HepG2 (cell line): ENCODE results near the gene DUS2. TPM values are rescaled to one million over a fixed set of nuclear protein-coding genes. Genes with fewer than 3 reads are reported as not detected.

ENCODE experiments used
- ARID2 ChIP-seq: sonication (generic); formaldehyde crosslinking; IDR thresholded peaks from 2 replicates; pipeline ENCODE4 v1.8.1; 2022; ENCODE audit warnings: mild to moderate bottlenecking, missing genetic modification reagents, borderline replicate concordance
- CENPT ChIP-seq: sonication (generic); formaldehyde crosslinking; IDR thresholded peaks from 2 replicates; pipeline ENCODE4 v1.8.0; 2022; ENCODE audit warnings: low read depth, mild to moderate bottlenecking, moderate library complexity, missing genetic modification reagents
- FOXA3 ChIP-seq: IDR thresholded peaks from 2 replicates; pipeline ENCODE4 v1.6.1; 2016; ENCODE audit warnings: missing genetic modification reagents, missing compliant biosample characterization
- GABPA ChIP-seq, 2 experiments: IDR thresholded peaks; 2 replicates each; pipeline ENCODE4 v1.6.1; 2011 to 2016; ENCODE audit warnings: low read depth in 2 of 2, low read length in 1 of 2, missing biosample characterization in 1 of 2, missing genetic modification characterization in 1 of 2
- HMG20A ChIP-seq: IDR thresholded peaks from 2 replicates; pipeline ENCODE4 v1.6.1; 2016; ENCODE audit warnings: borderline replicate concordance
- NKX3-1 ChIP-seq: sonication (generic); formaldehyde crosslinking; IDR thresholded peaks from 2 replicates; pipeline ENCODE4 v1.5.0; 2020; ENCODE audit warnings: missing genetic modification reagents
- RFXAP ChIP-seq: sonication (generic); formaldehyde crosslinking; IDR thresholded peaks from 2 replicates; pipeline ENCODE4 v1.4.0; 2020; ENCODE audit warnings: missing genetic modification reagents, borderline replicate concordance
- SKI ChIP-seq: fragments of 450-650 bp; IDR thresholded peaks from one replicate; pipeline ENCODE4 v1.6.1; 2018; ENCODE audit warnings: mild to moderate bottlenecking; ENCODE audit not compliant: partially characterized antibody
- THAP8 ChIP-seq: sonication (generic); formaldehyde crosslinking; IDR thresholded peaks from 2 replicates; pipeline ENCODE4 v1.5.1; 2020; ENCODE audit warnings: missing genetic modification reagents, mild to moderate bottlenecking, borderline replicate concordance
- TMF1 ChIP-seq: sonication (generic); formaldehyde crosslinking; IDR thresholded peaks from 2 replicates; pipeline ENCODE4 v1.8.1; 2022; ENCODE audit warnings: low read depth, missing genetic modification reagents
- ZBTB43 ChIP-seq: sonication (generic); formaldehyde crosslinking; conservative IDR thresholded peaks from 2 replicates; pipeline ENCODE4 v1.4.0; 2020; ENCODE audit warnings: missing genetic modification reagents
- ZFP36 ChIP-seq: fragments of 150-350 bp; IDR thresholded peaks from 2 replicates; pipeline ENCODE4 v1.6.1; 2018; ENCODE audit warnings: borderline replicate concordance, low read length, low read depth; ENCODE audit not compliant: partially characterized antibody
- ZNF383 ChIP-seq: sonication (generic); formaldehyde crosslinking; IDR thresholded peaks from 2 replicates; pipeline ENCODE4 v1.4.0; 2020; ENCODE audit warnings: missing genetic modification reagents, mild to moderate bottlenecking, borderline replicate concordance
- polyA plus RNA-seq, 8 experiments: library from polyadenylated mRNA; depleted of rRNA in 3 of 8; stranded (reverse) in 7 of 8; unstranded in 1 of 8; fragments of >200 nt; fragmentation: Illumina TruSeq in 4 of 8; extraction: Trizol in 4 of 8; gene quantifications; 2 replicates each; pipeline versions ENCODE4 v1.2.1 to v1.2.3, GENCODE V29; 2011 to 2016; ENCODE audit warnings: low read depth in 4 of 8, missing spikeins in 1 of 8, mixed read lengths in 1 of 8; ENCODE audit not compliant: insufficient read depth in 1 of 8
- total RNA-seq, 5 experiments: library from RNA; depleted of rRNA; stranded (reverse); fragments of >200 nt; fragmentation: Illumina TruSeq; extraction: Trizol; gene quantifications; 2 replicates each; pipeline ENCODE4 v1.2.3, GENCODE V29; 2016; ENCODE audit warnings: low read depth in 1 of 5
- TF ChIP-seq, protein P1 (sequence below): sonication (generic); formaldehyde crosslinking; IDR thresholded peaks from 2 replicates; pipeline ENCODE4 v1.4.0; 2020; ENCODE audit warnings: mild to moderate bottlenecking, missing genetic modification reagents, borderline replicate concordance
- TF ChIP-seq, protein P2 (sequence below): sonication (generic); formaldehyde crosslinking; IDR thresholded peaks from 2 replicates; pipeline ENCODE4 v1.4.0; 2020; ENCODE audit warnings: missing genetic modification reagents
- TF ChIP-seq, protein P3 (sequence below): sonication (generic); formaldehyde crosslinking; IDR thresholded peaks from 2 replicates; pipeline ENCODE4 v1.4.0; 2020; ENCODE audit warnings: missing genetic modification reagents
- TF ChIP-seq, protein P4 (sequence below): sonication (generic); formaldehyde crosslinking; IDR thresholded peaks from 2 replicates; pipeline ENCODE4 v1.4.0; 2020; ENCODE audit warnings: mild to moderate bottlenecking, missing genetic modification reagents
- TF ChIP-seq, protein P5 (sequence below): IDR thresholded peaks from 2 replicates; pipeline ENCODE4 v1.6.1; 2016

The DUS2 gene
- total and polyA plus RNA-seq, 2 of the 13 experiments (the other 11 are each of a cell fraction or from before 2014, with no cell fraction given): 17.8 to 25.1 TPM

GRCh38 chr16:68084504-68085258, 61.6 kb downstream of the DUS2 start (continued):
- TF ChIP-seq, protein P1, sequence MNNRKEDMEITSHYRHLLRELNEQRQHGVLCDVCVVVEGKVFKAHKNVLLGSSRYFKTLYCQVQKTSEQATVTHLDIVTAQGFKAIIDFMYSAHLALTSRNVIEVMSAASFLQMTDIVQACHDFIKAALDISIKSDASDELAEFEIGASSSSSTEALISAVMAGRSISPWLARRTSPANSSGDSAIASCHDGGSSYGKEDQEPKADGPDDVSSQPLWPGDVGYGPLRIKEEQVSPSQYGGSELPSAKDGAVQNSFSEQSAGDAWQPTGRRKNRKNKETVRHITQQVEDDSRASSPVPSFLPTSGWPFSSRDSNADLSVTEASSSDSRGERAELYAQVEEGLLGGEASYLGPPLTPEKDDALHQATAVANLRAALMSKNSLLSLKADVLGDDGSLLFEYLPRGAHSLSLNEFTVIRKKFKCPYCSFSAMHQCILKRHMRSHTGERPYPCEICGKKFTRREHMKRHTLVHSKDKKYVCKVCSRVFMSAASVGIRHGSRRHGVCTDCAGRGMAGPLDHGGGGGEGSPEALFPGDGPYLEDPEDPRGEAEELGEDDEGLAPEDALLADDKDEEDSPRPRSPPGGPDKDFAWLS (CRISPR knock-in tag): peak; percentile 95; the same call in 1 of the 2 replicates
- TF ChIP-seq, protein P2, sequence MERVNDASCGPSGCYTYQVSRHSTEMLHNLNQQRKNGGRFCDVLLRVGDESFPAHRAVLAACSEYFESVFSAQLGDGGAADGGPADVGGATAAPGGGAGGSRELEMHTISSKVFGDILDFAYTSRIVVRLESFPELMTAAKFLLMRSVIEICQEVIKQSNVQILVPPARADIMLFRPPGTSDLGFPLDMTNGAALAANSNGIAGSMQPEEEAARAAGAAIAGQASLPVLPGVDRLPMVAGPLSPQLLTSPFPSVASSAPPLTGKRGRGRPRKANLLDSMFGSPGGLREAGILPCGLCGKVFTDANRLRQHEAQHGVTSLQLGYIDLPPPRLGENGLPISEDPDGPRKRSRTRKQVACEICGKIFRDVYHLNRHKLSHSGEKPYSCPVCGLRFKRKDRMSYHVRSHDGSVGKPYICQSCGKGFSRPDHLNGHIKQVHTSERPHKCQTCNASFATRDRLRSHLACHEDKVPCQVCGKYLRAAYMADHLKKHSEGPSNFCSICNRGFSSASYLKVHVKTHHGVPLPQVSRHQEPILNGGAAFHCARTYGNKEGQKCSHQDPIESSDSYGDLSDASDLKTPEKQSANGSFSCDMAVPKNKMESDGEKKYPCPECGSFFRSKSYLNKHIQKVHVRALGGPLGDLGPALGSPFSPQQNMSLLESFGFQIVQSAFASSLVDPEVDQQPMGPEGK (CRISPR knock-in tag): peak; percentile 96
- TF ChIP-seq ZNF383 (CRISPR knock-in tag): no peak
- TF ChIP-seq RFXAP (CRISPR knock-in tag): peak; percentile 84; the same call in 1 of the 2 replicates
- peak; percentile 93; the same call in 1 of the 2 replicates for TF ChIP-seq TMF1 (CRISPR knock-in tag)
- no peak; the same call in 1 of the 2 replicates for TF ChIP-seq THAP8 (CRISPR knock-in tag)
- peak; percentile 98 for TF ChIP-seq NKX3-1 (CRISPR knock-in tag)
- TF ChIP-seq ARID2 (CRISPR knock-in tag): peak; percentile 71
- TF ChIP-seq FOXA3 (CRISPR knock-in tag): peak; percentile 71
- TF ChIP-seq, protein P3, sequence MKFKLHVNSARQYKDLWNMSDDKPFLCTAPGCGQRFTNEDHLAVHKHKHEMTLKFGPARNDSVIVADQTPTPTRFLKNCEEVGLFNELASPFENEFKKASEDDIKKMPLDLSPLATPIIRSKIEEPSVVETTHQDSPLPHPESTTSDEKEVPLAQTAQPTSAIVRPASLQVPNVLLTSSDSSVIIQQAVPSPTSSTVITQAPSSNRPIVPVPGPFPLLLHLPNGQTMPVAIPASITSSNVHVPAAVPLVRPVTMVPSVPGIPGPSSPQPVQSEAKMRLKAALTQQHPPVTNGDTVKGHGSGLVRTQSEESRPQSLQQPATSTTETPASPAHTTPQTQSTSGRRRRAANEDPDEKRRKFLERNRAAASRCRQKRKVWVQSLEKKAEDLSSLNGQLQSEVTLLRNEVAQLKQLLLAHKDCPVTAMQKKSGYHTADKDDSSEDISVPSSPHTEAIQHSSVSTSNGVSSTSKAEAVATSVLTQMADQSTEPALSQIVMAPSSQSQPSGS (CRISPR knock-in tag): peak; percentile 90
- peak; percentile 93 for TF ChIP-seq ZBTB43 (CRISPR knock-in tag)
- TF ChIP-seq, protein P4, sequence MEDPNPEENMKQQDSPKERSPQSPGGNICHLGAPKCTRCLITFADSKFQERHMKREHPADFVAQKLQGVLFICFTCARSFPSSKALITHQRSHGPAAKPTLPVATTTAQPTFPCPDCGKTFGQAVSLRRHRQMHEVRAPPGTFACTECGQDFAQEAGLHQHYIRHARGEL: no peak
- TF ChIP-seq CENPT (CRISPR knock-in tag): peak; percentile 92; the same call in 1 of the 2 replicates
- peak; percentile 78 for TF ChIP-seq SKI
- TF ChIP-seq ZFP36: no peak
- TF ChIP-seq, protein P5, sequence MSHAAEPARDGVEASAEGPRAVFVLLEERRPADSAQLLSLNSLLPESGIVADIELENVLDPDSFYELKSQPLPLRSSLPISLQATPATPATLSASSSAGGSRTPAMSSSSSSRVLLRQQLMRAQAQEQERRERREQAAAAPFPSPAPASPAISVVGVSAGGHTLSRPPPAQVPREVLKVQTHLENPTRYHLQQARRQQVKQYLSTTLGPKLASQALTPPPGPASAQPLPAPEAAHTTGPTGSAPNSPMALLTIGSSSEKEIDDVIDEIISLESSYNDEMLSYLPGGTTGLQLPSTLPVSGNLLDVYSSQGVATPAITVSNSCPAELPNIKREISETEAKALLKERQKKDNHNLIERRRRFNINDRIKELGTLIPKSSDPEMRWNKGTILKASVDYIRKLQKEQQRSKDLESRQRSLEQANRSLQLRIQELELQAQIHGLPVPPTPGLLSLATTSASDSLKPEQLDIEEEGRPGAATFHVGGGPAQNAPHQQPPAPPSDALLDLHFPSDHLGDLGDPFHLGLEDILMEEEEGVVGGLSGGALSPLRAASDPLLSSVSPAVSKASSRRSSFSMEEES (CRISPR knock-in tag): peak; percentile 85; the same call in 1 of the 2 replicates
- peak; percentile 35; the same call in 1 of the 2 replicates for TF ChIP-seq HMG20A
- no peak; the same call in 1 of the 2 replicates for TF ChIP-seq GABPA (IDR thresholded peaks at IDR 0.05; ENCODE audit: low read depth, low read length)
- TF ChIP-seq GABPA (CRISPR knock-in tag; IDR thresholded peaks at IDR 0.05; ENCODE audit: low read depth): no peak
